SJCRH30 (cell line): ENCODE data around the gene SEL1L3. TPM values are rescaled to one million over a fixed set of nuclear protein-coding genes. Genes with fewer than 3 reads are reported as not detected.

Experiments
- DNase-seq, 2 experiments: peaks; one replicate each; pipeline ENCODE4 v3.0.0-alpha.2; 2015 to 2020
- H3K27ac ChIP-seq: fragments of 250-450 bp; sonication (Bioruptor Pico); 2 replicates; pipeline ENCODE4 v1.5.1; 2020; ENCODE audit warnings: mild to moderate bottlenecking, moderate library complexity
- H3K27me3 ChIP-seq: fragments of 250-450 bp; sonication (Bioruptor Pico); 2 replicates; pipeline ENCODE4 v1.5.1; 2020; ENCODE audit warnings: mild to moderate bottlenecking, moderate library complexity
- H3K36me3 ChIP-seq: fragments of 250-450 bp; sonication (Bioruptor Pico); 2 replicates; pipeline ENCODE4 v1.5.1; 2020; ENCODE audit warnings: mild to moderate bottlenecking, moderate library complexity
- H3K4me1 ChIP-seq: fragments of 250-450 bp; sonication (Bioruptor Pico); 2 replicates; pipeline ENCODE4 v1.5.1; 2020; ENCODE audit warnings: mild to moderate bottlenecking, moderate library complexity
- H3K4me3 ChIP-seq: fragments of 250-450 bp; sonication (Bioruptor Pico); 2 replicates; pipeline ENCODE4 v1.5.1; 2020; ENCODE audit warnings: mild to moderate bottlenecking, moderate library complexity
- H3K9me3 ChIP-seq: fragments of 250-450 bp; sonication (Bioruptor Pico); replicated peaks from 2 replicates; pipeline ENCODE4 v1.5.1; 2020; ENCODE audit warnings: mild to moderate bottlenecking, moderate library complexity
- total RNA-seq: library from RNA; depleted of rRNA; stranded (reverse); fragments of >200 nt; shearing (Covaris generic); gene quantifications from 2 replicates; pipeline ENCODE4 v1.2.3, GENCODE V29; 2014; rRNA removed

SEL1L3 gene
- total RNA-seq, 1 experiment from 2014 or later, result 52.3 TPM

- Histone ChIP-seq H3K27ac (no peak overlapping the region), H3K27me3 (no peaks in the 10 kb centered on the region), H3K9me3 (0 out of 2 replicates have a peak, but pooled peaks cover 3% of the 10 kb centered on the region), H3K4me1 (no peaks in the 10 kb centered on the region), H3K36me3 (no peaks in the 10 kb centered on the region), H3K4me3 (no peak overlapping the region)
- DNase-seq, result no peak
These were observed 158.9 kb downstream of the SEL1L3 start for GRCh38 chr4:25703731-25704388.

DNA sequence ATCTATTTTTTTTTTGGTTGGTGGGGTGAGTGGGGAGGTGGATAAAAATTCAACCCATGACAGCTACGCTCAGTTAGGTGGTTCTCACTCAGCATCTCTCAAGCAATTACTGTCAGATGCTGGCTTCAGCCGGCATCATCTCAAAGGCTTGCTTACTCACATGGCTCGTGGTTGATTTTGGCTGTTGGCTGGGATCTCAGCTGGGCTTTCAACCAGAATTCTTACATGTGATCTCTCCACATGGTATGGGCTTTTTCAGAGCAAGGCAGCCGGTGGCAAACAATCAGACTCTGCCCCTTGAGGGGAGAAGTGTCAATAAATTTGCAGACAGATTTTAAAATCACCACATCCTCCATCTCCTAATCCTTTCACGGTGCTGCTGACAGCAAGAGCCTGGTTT lies 159.9 kb downstream of the SEL1L3 start:
- H3K9me3 ChIP-seq, result peaks cover 3% of the 10 kb centered on the region; the same call in 1 of the 2 replicates
- no peaks in the 10 kb centered on the region for H3K27me3 ChIP-seq
- H3K27ac ChIP-seq, result no peak overlapping the region
- peak in 1 of 2 experiments; percentile 22 for DNase-seq
- no peaks in the 10 kb centered on the region for H3K36me3 ChIP-seq
- H3K4me3 ChIP-seq, result no peak overlapping the region
- H3K4me1 ChIP-seq, result no peaks in the 10 kb centered on the region

GRCh38 chr4:25700661-25701060 lies 162.1 kb downstream of the SEL1L3 start:
- H3K27ac ChIP-seq, result no peak overlapping the region
- no peak overlapping the region for H3K4me3 ChIP-seq
- no peak for DNase-seq
- H3K27me3 ChIP-seq, result no peaks in the 10 kb centered on the region
- no peaks in the 10 kb centered on the region for H3K4me1 ChIP-seq
- H3K36me3 ChIP-seq, result no peaks in the 10 kb centered on the region
- H3K9me3 ChIP-seq, result peaks cover 8% of the 10 kb centered on the region; the same call in 1 of the 2 replicates

DNA sequence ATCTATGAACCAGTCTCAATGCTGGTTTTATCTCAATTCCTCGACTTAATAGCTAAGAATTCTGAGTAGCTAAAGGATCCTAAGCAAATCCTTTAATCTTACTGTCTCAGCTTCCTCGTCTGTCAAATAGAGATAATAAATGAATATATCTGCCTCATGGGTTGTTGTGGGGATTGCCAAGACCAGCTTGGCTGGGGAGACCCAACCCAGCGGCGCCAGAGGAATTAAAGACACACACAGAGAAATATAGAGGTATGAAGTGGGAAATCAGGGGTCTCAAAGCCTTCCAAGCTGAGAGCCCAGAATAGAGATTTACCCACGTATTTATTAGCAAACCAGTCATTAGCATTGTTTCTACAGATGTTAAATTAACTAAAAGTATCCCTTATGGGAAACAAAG lies 165.3 kb downstream of the SEL1L3 start:
- Histone ChIP-seq H3K36me3 (no peaks in the 10 kb centered on the region), H3K9me3 (peaks cover 5% of the 10 kb centered on the region; the same call in 1 of the 2 replicates), H3K27me3 (no peaks in the 10 kb centered on the region), H3K27ac (no peak overlapping the region), H3K4me1 (no peaks in the 10 kb centered on the region), H3K4me3 (no peak overlapping the region)
- DNase-seq, result no peak

Other genes with a start within 250 kb of the SEL1L3 start
- not detected in 2 replicates for gene SLC34A2, start 207.1 kb downstream of the SEL1L3 start, total RNA-seq
- gene SMIM20, start 51.2 kb upstream of the SEL1L3 start, total RNA-seq, result 40.6 and 49.1 TPM in 2 replicates